GM23248 (cell line): ENCODE results near the gene SDC1. TPM values are rescaled to one million over a fixed set of nuclear protein-coding genes. Genes with fewer than 3 reads are reported as not detected.
A peak's percentile ranks its signal among the peaks of the same experiment; 100 is the strongest.

ENCODE experiments used
- DNase-seq: peaks from one replicate; pipeline ENCODE4 v3.0.0-alpha.2; 2015
- H2AFZ ChIP-seq: fragments of 200-600 bp; sonication (generic); 2 replicates; pipeline ENCODE4 v1.6.1; 2016; ENCODE audit warnings: antibody characterized with exemption
- H3F3A ChIP-seq: fragments of 200-600 bp; sonication (generic); 2 replicates; pipeline ENCODE4 v1.6.1; 2016; ENCODE audit warnings: mild to moderate bottlenecking, antibody characterized with exemption, mixed run types; ENCODE audit not compliant: insufficient read depth
- H3K27ac ChIP-seq: fragments of 200-600 bp; sonication (generic); 2 replicates; pipeline ENCODE4 v1.5.1; 2016; ENCODE audit warnings: mild to moderate bottlenecking
- H3K27me3 ChIP-seq: fragments of 200-600 bp; sonication (generic); replicated peaks from 2 replicates; pipeline ENCODE4 v1.6.1; 2016; ENCODE audit warnings: mild to moderate bottlenecking; ENCODE audit not compliant: insufficient read depth
- H3K36me3 ChIP-seq: fragments of 200-600 bp; sonication (generic); 2 replicates; pipeline ENCODE4 v1.6.1; 2016; ENCODE audit warnings: low read depth, mild to moderate bottlenecking
- H3K4me1 ChIP-seq: fragments of 200-600 bp; sonication (generic); 2 replicates; pipeline ENCODE4 v1.6.1; 2016; ENCODE audit warnings: mild to moderate bottlenecking; ENCODE audit not compliant: insufficient read depth
- H3K4me2 ChIP-seq: fragments of 200-600 bp; sonication (generic); one replicate; pipeline ENCODE4 v1.6.1; 2016; ENCODE audit warnings: mild to moderate bottlenecking; ENCODE audit not compliant: unreplicated experiment
- H3K4me3 ChIP-seq: fragments of 200-600 bp; sonication (generic); 2 replicates; pipeline ENCODE4 v1.5.1; 2016; ENCODE audit warnings: mild to moderate bottlenecking
- H3K79me2 ChIP-seq: fragments of 200-600 bp; sonication (generic); 2 replicates; pipeline ENCODE4 v1.6.1; 2016; ENCODE audit warnings: mild to moderate bottlenecking; ENCODE audit not compliant: insufficient read depth
- H3K9ac ChIP-seq: fragments of 200-600 bp; sonication (generic); 2 replicates; pipeline ENCODE4 v1.6.1; 2016; ENCODE audit warnings: mild to moderate bottlenecking
- H3K9me2 ChIP-seq: fragments of 200-600 bp; sonication (generic); 2 replicates; pipeline ENCODE4 v1.6.1; 2016; ENCODE audit warnings: mixed run types, mild to moderate bottlenecking, moderate library complexity; ENCODE audit not compliant: insufficient read depth
- H3K9me3 ChIP-seq: fragments of 200-600 bp; sonication (generic); one replicate; pipeline ENCODE4 v1.6.1; 2017; ENCODE audit warnings: low read depth
- H4K20me1 ChIP-seq: fragments of 200-600 bp; sonication (generic); 2 replicates; pipeline ENCODE4 v1.6.0; 2016; ENCODE audit not compliant: insufficient read depth
- EZH2 ChIP-seq: fragments of 200-600 bp; sonication (generic); IDR thresholded peaks from 2 replicates; pipeline ENCODE4 v1.6.1; 2018; ENCODE audit warnings: antibody characterized with exemption, mild to moderate bottlenecking; ENCODE audit not compliant: insufficient read depth, poor library complexity, severe bottlenecking
- EZH2phosphoT487 ChIP-seq: fragments of 200-600 bp; sonication (generic); IDR thresholded peaks from 2 replicates; pipeline ENCODE4 v1.6.1; 2018; ENCODE audit warnings: antibody characterized with exemption, moderate library complexity, mild to moderate bottlenecking, low read depth; ENCODE audit not compliant: insufficient read depth
- WGBS, 2 experiments: methylation state at CpG; one replicate each; pipeline ENCODE4 v1.1.6; 2015 to 2017; ENCODE audit warnings: low lambda C conversion rate in 2 of 2, low coverage in 1 of 2; ENCODE audit errors: missing lambda C conversion rate in 2 of 2; 5-methylcytosine and 5-hydroxymethylcytosine counted together
- in situ Hi-C: fragments of 300-500 bp; cut with MboI; formaldehyde crosslinking; loops from 2 replicates; pipeline ENCODE4 v1.15.0; 2020
- polyA plus RNA-seq: library from polyadenylated mRNA; unstranded; fragments of >200 nt; fragmentation: Nextera tagmentation; extraction: Ambion mirVana; gene quantifications from 2 replicates; pipeline ENCODE4 v1.2.1, GENCODE V29; 2016
- total RNA-seq: library from RNA; depleted of rRNA; stranded (reverse); fragments of >200 nt; shearing (Covaris generic); gene quantifications from 2 replicates; pipeline ENCODE4 v1.2.3, GENCODE V29; 2014

The SDC1 gene
- total and polyA plus RNA-seq, 2 experiments from 2014 or later: 24.5 to 33.1 TPM

DNA sequence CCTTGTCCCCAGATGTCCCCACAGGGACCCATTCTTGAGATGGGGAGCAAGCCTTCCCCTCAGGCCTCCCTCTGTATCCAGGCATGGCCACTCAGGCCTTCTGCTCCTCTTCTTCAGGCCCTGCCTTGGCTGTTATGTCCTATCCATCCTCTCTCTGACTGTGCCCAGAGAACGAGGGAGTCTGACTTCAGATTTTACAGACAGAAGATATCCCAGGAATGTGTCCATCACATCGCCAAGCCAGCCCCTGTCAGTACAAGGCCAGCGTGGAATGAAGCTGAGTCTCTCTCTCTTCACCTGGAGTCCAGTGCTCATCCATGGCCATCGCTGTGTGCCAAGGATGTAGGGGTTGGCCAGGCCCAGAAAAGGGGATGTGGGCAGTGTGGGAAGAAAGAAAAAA is 57.6 kb downstream of the SDC1 start:
- DNase-seq: no peak
- H3K27me3 ChIP-seq: no peaks in the 10 kb centered on the region
- no peaks in the 10 kb centered on the region for H3K9me2 ChIP-seq
- H3K4me3 ChIP-seq: no peak overlapping the region
- WGBS, 2 experiments: 81 to 91% methylated on average over 4 of the region's 4 CpGs
- peak overlapping the region; percentile 51 for H3K9ac ChIP-seq
- peaks cover 21% of the 10 kb centered on the region for H3F3A ChIP-seq
- peaks cover 17% of the 10 kb centered on the region for H3K4me1 ChIP-seq
- in situ Hi-C loops: no loop called here
- peak overlapping the region; percentile 80 for H3K27ac ChIP-seq
- no peaks in the 10 kb centered on the region for H4K20me1 ChIP-seq
- H3K9me3 ChIP-seq: no peaks in the 10 kb centered on the region
- no peaks in the 10 kb centered on the region for H3K79me2 ChIP-seq
- peak overlapping the region; percentile 24 for H3K4me2 ChIP-seq
- no peak for TF ChIP-seq EZH2phosphoT487
- no peak for TF ChIP-seq EZH2
- peak overlapping the region; percentile 23; the same call in 1 of the 2 replicates for H2AFZ ChIP-seq
- H3K36me3 ChIP-seq: no peaks in the 10 kb centered on the region

DNA sequence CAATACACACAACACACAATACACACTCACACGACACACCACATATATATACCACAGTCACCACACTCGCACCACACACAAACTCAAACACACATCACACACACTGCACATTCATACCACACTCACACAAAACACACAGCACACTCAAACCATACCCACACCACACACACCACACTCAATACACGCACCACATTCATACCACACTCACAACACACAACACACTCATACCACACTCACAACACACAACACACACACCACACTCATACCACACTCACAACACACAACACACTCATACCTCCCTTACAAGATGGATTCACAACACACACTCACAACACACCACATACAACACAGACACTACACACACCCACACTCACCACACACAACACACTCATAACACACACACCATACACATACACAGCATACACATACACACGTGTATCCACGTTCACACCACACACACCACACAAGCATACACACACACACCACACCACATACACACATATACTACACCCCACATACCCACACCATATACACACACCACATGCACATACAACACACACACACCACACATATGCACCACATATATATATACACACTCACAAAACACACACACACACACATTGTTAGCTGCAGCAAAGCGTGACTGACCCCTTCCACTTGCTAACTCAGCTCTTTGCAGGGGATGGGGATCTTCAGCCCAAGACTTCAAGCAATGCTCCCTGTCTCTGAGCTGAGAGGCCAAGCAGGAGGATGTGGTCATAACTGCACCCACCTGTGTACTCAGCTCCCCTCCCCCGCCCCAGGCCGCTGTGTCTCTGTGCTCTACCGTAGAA is 59.0 kb downstream of the SDC1 start:
- no peaks in the 10 kb centered on the region for H3K79me2 ChIP-seq
- H3F3A ChIP-seq: peaks cover 21% of the 10 kb centered on the region
- H3K27me3 ChIP-seq: no peaks in the 10 kb centered on the region
- H3K27ac ChIP-seq: peak overlapping the region; percentile 80
- no peaks in the 10 kb centered on the region for H4K20me1 ChIP-seq
- H3K36me3 ChIP-seq: no peaks in the 10 kb centered on the region
- H3K4me1 ChIP-seq: peaks cover 17% of the 10 kb centered on the region
- H3K9me2 ChIP-seq: no peaks in the 10 kb centered on the region
- 74 to 76% methylated on average over 9 of the region's 9 CpGs for WGBS, 2 experiments
- H3K4me3 ChIP-seq: peak overlapping the region; percentile 30; the same call in 1 of the 2 replicates
- peak overlapping the region; percentile 42 for H3K9ac ChIP-seq
- in situ Hi-C loops: no loop called here
- H3K9me3 ChIP-seq: no peaks in the 10 kb centered on the region
- H3K4me2 ChIP-seq: peak overlapping the region; percentile 71
- peak overlapping the region; percentile 31; the same call in 1 of the 2 replicates for H2AFZ ChIP-seq
- TF ChIP-seq EZH2 (no peak), EZH2phosphoT487 (no peak)
- no peak for DNase-seq

DNA sequence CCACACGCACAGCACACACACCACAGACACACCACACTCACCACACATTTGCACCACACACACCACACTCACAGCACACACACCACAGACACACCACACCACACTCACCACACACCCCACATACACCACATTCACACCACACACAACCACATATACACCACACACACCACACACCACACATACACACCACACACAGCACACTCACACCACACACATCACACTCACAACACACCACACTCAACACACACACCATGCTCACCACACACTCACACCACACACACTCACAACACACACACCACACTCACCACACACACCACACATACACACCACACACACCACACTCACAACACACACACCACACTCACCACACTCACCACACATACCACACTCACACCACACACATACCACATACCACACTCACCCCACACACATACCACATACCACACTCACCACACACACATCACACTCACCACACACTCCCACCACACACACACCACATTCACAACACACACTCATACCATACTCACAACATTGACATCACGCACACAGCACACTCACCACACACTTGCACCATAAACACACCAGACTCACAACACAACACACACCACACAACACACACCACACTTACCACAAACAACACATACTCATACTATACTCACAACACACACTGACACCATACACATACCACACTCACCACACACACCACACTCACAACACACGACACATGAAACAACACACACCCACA is 60.0 kb downstream of the SDC1 start:
- Histone ChIP-seq H3K9me3 (no peaks in the 10 kb centered on the region), H3K4me3 (no peak overlapping the region), H3F3A (peaks cover 21% of the 10 kb centered on the region), H3K79me2 (no peaks in the 10 kb centered on the region), H3K9ac (no peak overlapping the region), H2AFZ (no peak overlapping the region), H3K27me3 (no peaks in the 10 kb centered on the region), H3K9me2 (no peaks in the 10 kb centered on the region), H4K20me1 (no peaks in the 10 kb centered on the region), H3K27ac (no peak overlapping the region), H3K36me3 (no peaks in the 10 kb centered on the region), H3K4me2 (no peak overlapping the region), H3K4me1 (peaks cover 17% of the 10 kb centered on the region)
- no peak for DNase-seq
- TF ChIP-seq EZH2phosphoT487: no peak
- 93 to 96% methylated on average over 3 of the region's 3 CpGs for WGBS, 2 experiments
- in situ Hi-C loops: no loop called here

DNA sequence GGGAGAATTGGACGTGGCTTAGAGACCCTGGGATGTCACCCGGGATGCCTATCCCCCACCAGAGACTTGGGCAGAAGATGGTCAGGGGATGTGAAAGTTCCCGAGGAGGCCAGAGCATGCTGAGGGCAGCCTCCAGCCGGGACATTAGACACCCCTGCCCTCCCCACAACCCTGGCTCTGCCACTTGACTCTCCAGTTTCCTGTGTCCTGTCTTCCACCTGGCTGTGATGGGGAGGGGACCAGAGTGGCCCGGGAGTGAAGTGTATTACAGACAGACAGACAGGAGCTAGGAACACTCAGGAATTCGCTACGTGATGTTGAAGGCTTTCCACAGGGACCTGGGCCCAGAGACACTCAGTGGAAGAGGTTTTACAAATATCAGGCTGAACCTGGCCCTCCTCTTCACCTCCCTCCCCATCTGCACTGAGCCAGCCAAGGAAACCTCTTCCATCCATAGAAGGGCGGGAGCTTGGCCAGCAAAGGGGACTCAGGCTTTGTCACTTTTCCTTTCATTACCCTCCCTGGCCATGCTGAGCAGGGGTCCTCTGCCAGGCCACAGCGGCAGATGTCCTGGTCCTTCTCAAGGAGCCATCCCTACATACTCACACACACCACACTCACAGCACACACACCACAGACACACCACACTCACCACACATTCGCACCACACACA is 60.7 kb downstream of the SDC1 start:
- Histone ChIP-seq H3K9ac (no peak overlapping the region), H4K20me1 (no peaks in the 10 kb centered on the region), H3K9me3 (no peaks in the 10 kb centered on the region), H3K27ac (no peak overlapping the region), H3F3A (peaks cover 21% of the 10 kb centered on the region), H3K4me2 (no peak overlapping the region), H3K27me3 (no peaks in the 10 kb centered on the region), H3K4me1 (peaks cover 17% of the 10 kb centered on the region), H3K4me3 (no peak overlapping the region), H2AFZ (no peak overlapping the region), H3K79me2 (no peaks in the 10 kb centered on the region), H3K9me2 (no peaks in the 10 kb centered on the region), H3K36me3 (no peaks in the 10 kb centered on the region)
- 59 to 60% methylated on average over 9 to 10 of the region's 10 CpGs for WGBS, 2 experiments
- peak; percentile 50 for DNase-seq
- TF ChIP-seq EZH2phosphoT487: no peak
- TF ChIP-seq EZH2: no peak
- in situ Hi-C loops: no loop called here
